Astrocyte (in vitro differentiated cells and primary cell): ENCODE results near the gene TMEM178B. TPM values are rescaled to one million over a fixed set of nuclear protein-coding genes. Genes with fewer than 3 reads are reported as not detected.

Experiments used
- DNase-seq: peaks from one replicate; pipeline ENCODE4 v3.0.0-alpha.2; 2010; ENCODE audit warnings: low read depth
- FAIRE-seq: peaks from 2 replicates; lab custom pipeline; 2011; peaks lifted over from hg19 to GRCh38; lab: Jason Lieb, UNC
- H2AFZ ChIP-seq: 2 replicates; pipeline ENCODE4 v1.6.0; 2012; ENCODE audit warnings: low read depth, low read length, inconsistent platforms
- H3K27ac ChIP-seq: 2 replicates; pipeline ENCODE4 v1.5.1; 2011; ENCODE audit warnings: low read depth, low read length, inconsistent platforms
- H3K27me3 ChIP-seq: 2 replicates; pipeline ENCODE4 v1.6.0; 2011; ENCODE audit warnings: low read length, inconsistent platforms; ENCODE audit not compliant: insufficient read depth
- H3K36me3 ChIP-seq: 2 replicates; pipeline ENCODE4 v1.5.1; 2011; ENCODE audit warnings: low read length, inconsistent platforms; ENCODE audit not compliant: insufficient read depth
- H3K4me1 ChIP-seq: 2 replicates; pipeline ENCODE4 v1.5.1; 2011; ENCODE audit warnings: low read length, inconsistent platforms; ENCODE audit not compliant: insufficient read depth
- H3K4me2 ChIP-seq: 2 replicates; pipeline ENCODE4 v1.6.0; 2012; ENCODE audit warnings: low read length, inconsistent platforms
- H3K4me3 ChIP-seq: 2 replicates; pipeline ENCODE4 v1.5.1; 2011; ENCODE audit warnings: low read depth, mild to moderate bottlenecking, low read length, inconsistent platforms; ENCODE audit not compliant: insufficient read depth
- H3K79me2 ChIP-seq: 2 replicates; pipeline ENCODE4 v1.6.0; 2012; ENCODE audit warnings: mild to moderate bottlenecking, low read length, inconsistent platforms; ENCODE audit not compliant: insufficient read depth
- H3K9ac ChIP-seq: 2 replicates; pipeline ENCODE4 v1.6.0; 2012; ENCODE audit warnings: mild to moderate bottlenecking, low read length, inconsistent platforms
- H3K9me3 ChIP-seq: 2 replicates; pipeline ENCODE4 v1.5.1; 2012; ENCODE audit warnings: low read depth, mild to moderate bottlenecking, low read length, inconsistent platforms; ENCODE audit not compliant: insufficient read depth
- H4K20me1 ChIP-seq: 2 replicates; pipeline ENCODE4 v1.6.0; 2012; ENCODE audit warnings: low read length, inconsistent platforms; ENCODE audit not compliant: insufficient read depth
- H3K27ac Mint-ChIP-seq: one replicate; pipeline ENCODE4 v1.8.0; 2021; ENCODE audit warnings: mild to moderate bottlenecking, mixed read lengths; ENCODE audit not compliant: unreplicated experiment
- H3K27me3 Mint-ChIP-seq: one replicate; pipeline ENCODE4 v1.8.0; 2021; ENCODE audit warnings: low read depth, mixed read lengths; ENCODE audit not compliant: unreplicated experiment
- H3K36me3 Mint-ChIP-seq: one replicate; pipeline ENCODE4 v1.8.0; 2021; ENCODE audit warnings: low read depth, mixed read lengths; ENCODE audit not compliant: unreplicated experiment
- H3K4me1 Mint-ChIP-seq: one replicate; pipeline ENCODE4 v1.8.0; 2021; ENCODE audit warnings: low read depth, mixed read lengths; ENCODE audit not compliant: unreplicated experiment
- H3K4me3 Mint-ChIP-seq: one replicate; pipeline ENCODE4 v1.8.0; 2021; ENCODE audit warnings: mild to moderate bottlenecking, moderate library complexity, mixed read lengths; ENCODE audit not compliant: unreplicated experiment
- H3K9me3 Mint-ChIP-seq: one replicate; pipeline ENCODE4 v1.8.0; 2021; ENCODE audit warnings: mild to moderate bottlenecking, mixed read lengths; ENCODE audit not compliant: unreplicated experiment
- EZH2 ChIP-seq: IDR thresholded peaks from 2 replicates; pipeline ENCODE4 v1.6.1; 2012; ENCODE audit warnings: mild to moderate bottlenecking, low read length, inconsistent platforms; ENCODE audit not compliant: insufficient read depth
- total RNA-seq: library from RNA; stranded (reverse); gene quantifications from 2 replicates; pipeline ENCODE4 v1.2.1, GENCODE V29; 2021
- TF ChIP-seq, protein P1 (sequence below): IDR thresholded peaks from 2 replicates; pipeline ENCODE4 v1.5.1; 2011; ENCODE audit warnings: low read depth, mild to moderate bottlenecking, inconsistent platforms, low read length, moderate library complexity; ENCODE audit not compliant: insufficient read depth

TMEM178B gene
- total RNA-seq, 1 donor from 2014 or later, result 3.9 TPM

DNA sequence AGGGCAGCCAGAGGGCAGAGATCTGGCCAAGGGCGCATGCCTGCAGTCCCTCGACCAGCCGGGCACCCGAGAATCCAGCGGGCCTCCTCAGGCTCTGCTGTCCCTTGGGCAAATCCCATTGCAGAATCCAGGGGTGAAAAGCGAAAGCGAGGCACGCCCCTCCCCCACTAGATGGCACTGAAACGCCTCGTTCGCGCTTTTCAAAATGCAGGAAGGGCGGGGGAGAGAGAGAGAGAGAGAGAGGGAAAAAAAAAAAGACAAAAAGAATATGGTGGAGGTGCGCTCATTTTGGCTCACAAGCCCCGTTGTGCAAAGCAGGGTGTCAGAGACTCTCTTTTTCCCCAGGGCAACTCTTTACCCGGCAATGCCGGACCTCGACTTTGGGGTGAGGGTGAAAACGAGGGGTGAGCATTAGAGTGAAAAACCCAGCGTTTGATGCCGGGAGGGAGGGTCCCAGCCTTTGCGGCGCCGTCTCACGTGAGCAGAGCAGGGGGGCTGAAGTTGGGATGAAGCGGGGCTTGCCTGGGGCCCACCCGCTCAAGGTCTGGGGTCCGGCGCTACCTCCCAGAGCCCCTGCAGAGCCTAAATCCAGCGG lies 2.5 kb upstream of the TMEM178B start:
- DNase-seq, result no peak
- Histone ChIP-seq H3K9me3 (no peaks in the 10 kb centered on the region), H3K36me3 (no peaks in the 10 kb centered on the region), H3K27ac (no peak overlapping the region), H3K27me3 (peaks cover 32% of the 10 kb centered on the region), H4K20me1 (no peaks in the 10 kb centered on the region), H3K4me2 (peak overlapping the region; percentile 90), H2AFZ (peak overlapping the region; percentile 52), H3K79me2 (no peaks in the 10 kb centered on the region), H3K4me1 (peaks cover 6% of the 10 kb centered on the region), H3K4me3 (peak overlapping the region; percentile 56), H3K9ac (no peak overlapping the region)
- Mint-ChIP-seq H3K36me3 (no peaks in the 10 kb centered on the region), H3K4me3 (peak overlapping the region; percentile 67), H3K27ac (no peak overlapping the region), H3K27me3 (peaks cover 45% of the 10 kb centered on the region), H3K4me1 (peaks cover 3% of the 10 kb centered on the region), H3K9me3 (no peaks in the 10 kb centered on the region)
- no peak for FAIRE-seq
- TF ChIP-seq, protein P1, sequence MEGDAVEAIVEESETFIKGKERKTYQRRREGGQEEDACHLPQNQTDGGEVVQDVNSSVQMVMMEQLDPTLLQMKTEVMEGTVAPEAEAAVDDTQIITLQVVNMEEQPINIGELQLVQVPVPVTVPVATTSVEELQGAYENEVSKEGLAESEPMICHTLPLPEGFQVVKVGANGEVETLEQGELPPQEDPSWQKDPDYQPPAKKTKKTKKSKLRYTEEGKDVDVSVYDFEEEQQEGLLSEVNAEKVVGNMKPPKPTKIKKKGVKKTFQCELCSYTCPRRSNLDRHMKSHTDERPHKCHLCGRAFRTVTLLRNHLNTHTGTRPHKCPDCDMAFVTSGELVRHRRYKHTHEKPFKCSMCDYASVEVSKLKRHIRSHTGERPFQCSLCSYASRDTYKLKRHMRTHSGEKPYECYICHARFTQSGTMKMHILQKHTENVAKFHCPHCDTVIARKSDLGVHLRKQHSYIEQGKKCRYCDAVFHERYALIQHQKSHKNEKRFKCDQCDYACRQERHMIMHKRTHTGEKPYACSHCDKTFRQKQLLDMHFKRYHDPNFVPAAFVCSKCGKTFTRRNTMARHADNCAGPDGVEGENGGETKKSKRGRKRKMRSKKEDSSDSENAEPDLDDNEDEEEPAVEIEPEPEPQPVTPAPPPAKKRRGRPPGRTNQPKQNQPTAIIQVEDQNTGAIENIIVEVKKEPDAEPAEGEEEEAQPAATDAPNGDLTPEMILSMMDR, result no peak
- no peak for TF ChIP-seq EZH2

DNA sequence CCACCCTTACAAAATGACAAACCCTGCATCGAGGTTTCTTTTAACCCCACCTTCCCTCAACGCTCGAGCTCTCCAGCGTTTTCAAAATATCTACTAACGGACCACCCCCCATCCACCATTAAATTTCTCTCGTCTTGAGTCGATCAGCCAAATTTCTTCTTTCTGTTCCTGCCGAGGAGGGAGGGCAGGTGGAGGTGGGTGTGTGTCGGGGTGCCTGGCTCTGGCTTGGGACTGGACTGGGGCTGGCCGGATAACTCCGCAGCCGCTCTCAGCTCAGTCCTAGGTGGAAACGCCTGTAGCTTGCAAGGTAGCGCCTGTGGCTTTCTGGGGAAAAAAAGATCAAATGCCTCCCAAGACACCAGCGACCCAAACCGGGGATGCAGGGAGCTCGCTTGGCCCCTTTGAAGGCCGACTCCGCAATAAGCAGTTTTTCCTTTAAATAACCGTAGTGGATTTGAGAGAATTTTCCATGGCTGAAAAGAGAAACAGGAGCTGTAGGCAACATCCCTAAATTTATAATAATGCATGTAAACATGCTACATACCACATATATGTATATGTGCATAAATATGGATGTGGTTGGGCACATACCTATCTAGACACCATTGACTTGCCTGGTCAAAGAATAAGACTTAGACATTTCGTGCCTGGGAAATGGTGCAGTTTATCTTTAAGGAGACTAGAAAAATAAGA lies 1.9 kb upstream of the TMEM178B start:
- Histone ChIP-seq H3K27ac (no peak overlapping the region), H3K36me3 (no peaks in the 10 kb centered on the region), H3K9ac (no peak overlapping the region), H3K4me2 (peak overlapping the region; percentile 90), H4K20me1 (no peaks in the 10 kb centered on the region), H2AFZ (peak overlapping the region; percentile 80), H3K4me3 (peak overlapping the region; percentile 56), H3K9me3 (no peaks in the 10 kb centered on the region), H3K27me3 (peaks cover 37% of the 10 kb centered on the region), H3K4me1 (peaks cover 6% of the 10 kb centered on the region), H3K79me2 (no peaks in the 10 kb centered on the region)
- Mint-ChIP-seq H3K4me3 (peak overlapping the region; percentile 78), H3K27ac (no peak overlapping the region), H3K27me3 (peaks cover 45% of the 10 kb centered on the region), H3K36me3 (no peaks in the 10 kb centered on the region), H3K9me3 (no peaks in the 10 kb centered on the region), H3K4me1 (peaks cover 3% of the 10 kb centered on the region)
- peak; percentile 45 for TF ChIP-seq EZH2
- TF ChIP-seq, protein P1, result no peak
- DNase-seq (no peak), FAIRE-seq (no peak)
